WTC11 (cell line): ENCODE results near the gene TDP1. TPM values are rescaled to one million over a fixed set of nuclear protein-coding genes. Genes with fewer than 3 reads are reported as not detected.

Source experiments
- ATAC-seq: fragments of 200-7000 bp; cut with Tn5 transposase; 2 replicates; pipeline ENCODE4 v1.10.0; 2021; ENCODE audit warnings: mild to moderate bottlenecking, moderate library complexity
- CTCF ChIA-PET: fragments of 300-600 bp; sonication (Branson Sonifier 250); formaldehyde crosslinking; loops from one replicate; lab custom pipeline; 2021; ENCODE audit warnings: antibody characterized with exemption; lab: Charles Lee
- POLR2A ChIA-PET: fragments of 350-600 bp; sonication (Branson Sonifier 250); formaldehyde crosslinking; loops from one replicate; lab custom pipeline; 2021; ENCODE audit warnings: antibody characterized with exemption; lab: Charles Lee
- DNase-seq: peaks from one replicate; pipeline ENCODE4 v3.0.0; 2021; ENCODE audit warnings: low spot score
- H3K27ac Mint-ChIP-seq: 2 replicates; pipeline ENCODE4 v1.8.0; 2021; ENCODE audit warnings: mixed read lengths
- H3K27me3 Mint-ChIP-seq: 2 replicates; pipeline ENCODE4 v1.8.0; 2021; ENCODE audit warnings: low read depth, mild to moderate bottlenecking, moderate library complexity, mixed read lengths
- H3K36me3 Mint-ChIP-seq: 2 replicates; pipeline ENCODE4 v1.8.0; 2021; ENCODE audit warnings: mixed read lengths
- H3K4me1 Mint-ChIP-seq: 2 replicates; pipeline ENCODE4 v1.8.0; 2022; ENCODE audit warnings: mixed read lengths
- H3K4me3 Mint-ChIP-seq: 2 replicates; pipeline ENCODE4 v1.8.0; 2021; ENCODE audit warnings: mild to moderate bottlenecking, moderate library complexity, mixed read lengths
- H3K9me3 Mint-ChIP-seq: 2 replicates; pipeline ENCODE4 v1.8.0; 2021; ENCODE audit warnings: mixed read lengths
- CBFB ChIP-seq: sonication (generic); formaldehyde crosslinking; IDR thresholded peaks from 2 replicates; pipeline ENCODE4 v1.8.1; 2022; ENCODE audit warnings: mild to moderate bottlenecking, low read depth, missing genetic modification reagents
- CREB1 ChIP-seq: sonication (generic); formaldehyde crosslinking; IDR thresholded peaks from 2 replicates; pipeline ENCODE4 v1.8.0; 2023; ENCODE audit warnings: mild to moderate bottlenecking, missing genetic modification reagents
- ETV6 ChIP-seq: sonication (generic); formaldehyde crosslinking; IDR thresholded peaks from 2 replicates; pipeline ENCODE4 v1.8.1; 2022; ENCODE audit warnings: mild to moderate bottlenecking, missing genetic modification reagents
- FOXK1 ChIP-seq: sonication (generic); formaldehyde crosslinking; IDR thresholded peaks from 2 replicates; pipeline ENCODE4 v1.8.0; 2022; ENCODE audit warnings: mild to moderate bottlenecking, moderate library complexity, missing genetic modification reagents
- FOXP1 ChIP-seq: sonication (generic); formaldehyde crosslinking; IDR thresholded peaks from 2 replicates; pipeline ENCODE4 v1.8.0; 2022; ENCODE audit warnings: missing genetic modification reagents, mild to moderate bottlenecking, moderate library complexity, borderline replicate concordance
- MYBL2 ChIP-seq: sonication (generic); formaldehyde crosslinking; IDR thresholded peaks from 2 replicates; pipeline ENCODE4 v1.8.1; 2023; ENCODE audit warnings: mild to moderate bottlenecking, moderate library complexity, missing genetic modification reagents
- NFE2L1 ChIP-seq: sonication (generic); formaldehyde crosslinking; IDR thresholded peaks from 2 replicates; pipeline ENCODE4 v1.8.1; 2023; ENCODE audit warnings: missing genetic modification reagents
- NFYB ChIP-seq: sonication (generic); formaldehyde crosslinking; conservative IDR thresholded peaks from 2 replicates; pipeline ENCODE4 v1.8.0; 2022; ENCODE audit warnings: low read depth, missing genetic modification reagents
- SOX15 ChIP-seq: fragments of 250-450 bp; sonication (Bioruptor Pico); IDR thresholded peaks from 2 replicates; pipeline ENCODE4 v1.9.0; 2021; ENCODE audit warnings: mild to moderate bottlenecking
- SP1 ChIP-seq: sonication (generic); formaldehyde crosslinking; conservative IDR thresholded peaks from 2 replicates; pipeline ENCODE4 v1.8.1; 2022; ENCODE audit warnings: missing genetic modification reagents
- ZNF121 ChIP-seq: sonication (generic); formaldehyde crosslinking; IDR thresholded peaks from 2 replicates; pipeline ENCODE4 v1.8.0; 2023; ENCODE audit warnings: missing genetic modification reagents
- ZNF138 ChIP-seq: sonication (generic); formaldehyde crosslinking; conservative IDR thresholded peaks from 2 replicates; pipeline ENCODE4 v1.8.1; 2022; ENCODE audit warnings: mild to moderate bottlenecking, moderate library complexity, missing genetic modification reagents
- ZNF232 ChIP-seq: sonication (generic); formaldehyde crosslinking; IDR thresholded peaks from 2 replicates; pipeline ENCODE4 v1.8.0; 2022; ENCODE audit warnings: mild to moderate bottlenecking, missing genetic modification reagents
- ZNF416 ChIP-seq: fragments of 250-450 bp; sonication (Bioruptor Pico); IDR thresholded peaks from 2 replicates; pipeline ENCODE4 v1.9.0; 2021; ENCODE audit warnings: mild to moderate bottlenecking, inconsistent platforms
- ZNF671 ChIP-seq: fragments of 250-450 bp; sonication (Bioruptor Pico); IDR thresholded peaks from 2 replicates; pipeline ENCODE4 v1.8.0; 2021; ENCODE audit warnings: mild to moderate bottlenecking
- total RNA-seq: library from RNA; stranded (reverse); gene quantifications from 3 replicates; pipeline ENCODE4 v1.2.3, GENCODE V29; 2021
- TF ChIP-seq, protein P1 (sequence below): sonication (generic); formaldehyde crosslinking; IDR thresholded peaks from 2 replicates; pipeline ENCODE4 v1.8.1; 2022; ENCODE audit warnings: low read depth, mild to moderate bottlenecking, moderate library complexity, missing genetic modification reagents, borderline replicate concordance
- TF ChIP-seq, protein P2 (sequence below): sonication (generic); formaldehyde crosslinking; IDR thresholded peaks from 2 replicates; pipeline ENCODE4 v1.8.1; 2023; ENCODE audit warnings: mild to moderate bottlenecking, moderate library complexity, missing genetic modification reagents
- TF ChIP-seq, protein P3 (sequence below): fragments of 250-450 bp; sonication (Bioruptor Pico); IDR thresholded peaks from 2 replicates; pipeline ENCODE4 v1.8.0; 2021; ENCODE audit warnings: mild to moderate bottlenecking
- TF ChIP-seq, protein P4 (sequence below): sonication (generic); formaldehyde crosslinking; IDR thresholded peaks from 2 replicates; pipeline ENCODE4 v1.8.1; 2022; ENCODE audit warnings: mild to moderate bottlenecking, moderate library complexity, missing genetic modification reagents
- TF ChIP-seq, protein P5 (sequence below): sonication (generic); formaldehyde crosslinking; IDR thresholded peaks from 2 replicates; pipeline ENCODE4 v1.8.0; 2022; ENCODE audit warnings: mild to moderate bottlenecking, missing genetic modification reagents
- TF ChIP-seq, protein P6 (sequence below): sonication (generic); formaldehyde crosslinking; IDR thresholded peaks from 2 replicates; pipeline ENCODE4 v1.8.1; 2023; ENCODE audit warnings: mild to moderate bottlenecking, missing genetic modification reagents, moderate library complexity

Gene TDP1
- total RNA-seq, 1 experiment from 2014 or later: 59.8 TPM

DNA sequence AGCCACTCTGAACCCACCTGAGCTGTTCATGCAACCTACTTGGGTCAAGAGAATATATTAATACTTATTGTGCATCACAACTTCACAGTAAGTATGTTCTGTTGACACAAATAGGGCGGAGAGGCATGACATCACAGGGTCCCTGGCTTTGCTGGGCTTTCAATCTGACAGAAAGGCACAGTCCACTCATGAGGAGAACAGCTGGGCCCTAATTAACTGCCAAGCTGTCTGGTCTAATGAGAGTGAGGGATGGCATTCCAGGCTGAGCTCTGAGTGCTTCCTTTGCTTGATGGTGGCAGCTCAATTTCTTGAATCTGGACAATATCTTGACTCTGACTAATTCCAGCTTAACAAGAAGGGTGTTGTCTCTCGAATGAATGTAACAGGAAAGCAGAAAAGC, 3.2 kb upstream of the TDP1 start (continued):
- TF ChIP-seq, protein P1, sequence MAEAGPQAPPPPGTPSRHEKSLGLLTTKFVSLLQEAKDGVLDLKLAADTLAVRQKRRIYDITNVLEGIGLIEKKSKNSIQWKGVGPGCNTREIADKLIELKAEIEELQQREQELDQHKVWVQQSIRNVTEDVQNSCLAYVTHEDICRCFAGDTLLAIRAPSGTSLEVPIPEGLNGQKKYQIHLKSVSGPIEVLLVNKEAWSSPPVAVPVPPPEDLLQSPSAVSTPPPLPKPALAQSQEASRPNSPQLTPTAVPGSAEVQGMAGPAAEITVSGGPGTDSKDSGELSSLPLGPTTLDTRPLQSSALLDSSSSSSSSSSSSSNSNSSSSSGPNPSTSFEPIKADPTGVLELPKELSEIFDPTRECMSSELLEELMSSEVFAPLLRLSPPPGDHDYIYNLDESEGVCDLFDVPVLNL (CRISPR knock-in tag): no peak
- no peak for TF ChIP-seq FOXK1 (CRISPR knock-in tag)

DNA sequence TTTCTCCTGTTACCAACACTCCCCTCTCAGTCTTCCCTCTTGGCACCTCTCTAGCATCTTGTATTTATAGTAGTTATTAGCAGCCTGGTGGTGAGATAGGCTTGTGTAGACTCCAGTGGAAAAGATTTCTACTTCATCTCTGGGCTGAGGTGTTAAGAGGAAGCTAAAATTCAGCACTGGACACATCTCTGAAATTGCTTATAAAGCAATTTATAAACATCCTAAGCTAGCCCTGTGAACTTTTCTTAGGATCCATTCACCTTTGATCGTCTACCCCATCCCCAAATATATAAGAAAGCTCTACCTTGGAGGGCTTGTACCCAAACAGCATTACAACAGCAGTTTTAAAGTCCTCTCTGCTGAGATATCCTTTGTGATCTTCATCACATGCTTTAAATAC, 2.1 kb upstream of the TDP1 start:
- H3K4me3 Mint-ChIP-seq: peak overlapping the region; percentile 97
- no peak for TF ChIP-seq CREB1 (CRISPR knock-in tag)
- no peak for TF ChIP-seq CBFB (CRISPR knock-in tag)
- no peak for ATAC-seq
- no peak for DNase-seq
- peaks cover 22% of the 10 kb centered on the region for H3K36me3 Mint-ChIP-seq
- ChIA-PET POLR2A (no interaction called here), CTCF (interaction anchor here (1.4 to 3.6 kb wide), 2 partner anchors 14 to 156 kb away, joined by 4 to 66 read pairs; no protein-coding TSS in a partner anchor)
- 0 out of 2 replicates have a peak overlapping the region, but pooled peaks have one; percentile 19 for H3K27ac Mint-ChIP-seq
- H3K27me3 Mint-ChIP-seq: no peaks in the 10 kb centered on the region
- peaks cover 28% of the 10 kb centered on the region for H3K4me1 Mint-ChIP-seq
- peaks cover 3% of the 10 kb centered on the region for H3K9me3 Mint-ChIP-seq

DNA sequence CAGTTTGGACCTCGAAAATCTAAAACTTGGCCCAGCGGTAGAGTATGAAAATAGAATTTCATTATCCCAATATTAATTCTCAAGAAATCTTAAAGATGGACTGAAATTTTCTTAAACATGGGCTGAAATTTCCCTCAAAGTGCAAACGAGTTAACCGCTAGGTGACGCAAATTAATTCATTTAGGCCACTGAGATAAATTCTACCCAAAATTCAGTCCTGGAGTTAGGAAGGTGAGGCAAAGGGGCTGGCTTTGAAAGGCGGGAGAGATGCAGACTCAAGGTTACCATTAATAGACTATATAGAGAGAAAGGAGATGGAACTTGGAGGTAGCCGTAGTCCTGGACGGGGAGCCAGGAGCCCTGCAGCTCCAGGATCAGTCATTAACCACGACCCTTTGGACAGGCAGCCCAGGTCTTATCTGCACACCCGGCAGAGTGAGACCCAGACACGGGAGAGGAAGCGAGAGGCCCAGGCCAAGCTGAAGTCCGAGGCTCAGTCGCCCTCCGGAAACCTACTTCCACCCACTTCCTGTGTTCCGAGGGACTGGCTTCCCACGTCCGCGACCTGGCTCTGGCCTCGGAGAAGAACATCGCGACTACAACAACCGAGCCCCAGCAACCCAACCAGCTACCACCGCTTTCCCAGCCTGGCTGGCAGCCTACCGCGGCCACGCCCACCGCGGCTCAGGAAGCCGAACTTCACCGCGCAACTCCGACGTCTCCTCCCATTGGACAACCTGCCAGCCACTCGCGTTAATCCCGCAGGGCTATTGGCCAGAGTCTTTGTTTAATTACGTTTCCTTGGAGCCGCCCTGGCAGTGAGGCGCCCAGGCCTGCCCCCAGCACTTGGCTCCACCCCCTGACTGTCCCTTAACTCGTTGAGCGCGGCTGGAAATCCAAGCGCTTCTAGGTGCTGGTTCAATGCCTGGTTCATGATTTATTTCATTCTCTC, 1.4 kb upstream of the TDP1 start, which contains the start of gene EFCAB11:
EFCAB11 (minus strand) TSS at position 661 of the 952 bp plus-strand sequence; CDS start at position 591, 70 bp downstream.
- H3K27ac Mint-ChIP-seq: peak within 1 kb of the TSS; percentile 98
- peak within 1 kb of the TSS; percentile 97 for H3K4me3 Mint-ChIP-seq
- H3K4me1 Mint-ChIP-seq: peaks cover 33% of the 10 kb centered on the region
- POLR2A ChIA-PET: interaction anchor here (0.6 to 1.4 kb wide), 3 partner anchors 11 to 335 kb away, joined by 3 read pairs; no protein-coding TSS in a partner anchor
- ATAC-seq (peak; percentile 92), DNase-seq (peak; percentile 97)
- peaks cover 17% of the 10 kb centered on the region for H3K36me3 Mint-ChIP-seq
- H3K27me3 Mint-ChIP-seq: no peaks in the 10 kb centered on the region
- H3K9me3 Mint-ChIP-seq: no peaks in the 10 kb centered on the region
- CTCF ChIA-PET: interaction anchor here (0.7 to 3.8 kb wide), 6 partner anchors 15 to 1166 kb away, joined by 3 to 66 read pairs (median 4); no protein-coding TSS in a partner anchor
- TF ChIP-seq NFE2L1 (CRISPR knock-in tag) (0 out of 2 replicates have a peak, but pooled peaks have one; percentile 20), ZNF671 (CRISPR knock-in tag) (no peak), MYBL2 (CRISPR knock-in tag) (0 out of 2 replicates have a peak, but pooled peaks have one; percentile 55), ZNF121 (CRISPR knock-in tag) (no peak), SOX15 (no peak), FOXK1 (CRISPR knock-in tag) (peak; percentile 74), ZNF416 (CRISPR knock-in tag) (no peak), NFYB (peak; percentile 83), SP1 (CRISPR knock-in tag) (peak; percentile 96), ZNF232 (CRISPR knock-in tag) (no peak), FOXP1 (CRISPR knock-in tag) (peak; percentile 58; the same call in 1 of the 2 replicates), ETV6 (CRISPR knock-in tag) (peak; percentile 44; the same call in 1 of the 2 replicates), ZNF138 (CRISPR knock-in tag) (no peak)
- TF ChIP-seq, protein P2, sequence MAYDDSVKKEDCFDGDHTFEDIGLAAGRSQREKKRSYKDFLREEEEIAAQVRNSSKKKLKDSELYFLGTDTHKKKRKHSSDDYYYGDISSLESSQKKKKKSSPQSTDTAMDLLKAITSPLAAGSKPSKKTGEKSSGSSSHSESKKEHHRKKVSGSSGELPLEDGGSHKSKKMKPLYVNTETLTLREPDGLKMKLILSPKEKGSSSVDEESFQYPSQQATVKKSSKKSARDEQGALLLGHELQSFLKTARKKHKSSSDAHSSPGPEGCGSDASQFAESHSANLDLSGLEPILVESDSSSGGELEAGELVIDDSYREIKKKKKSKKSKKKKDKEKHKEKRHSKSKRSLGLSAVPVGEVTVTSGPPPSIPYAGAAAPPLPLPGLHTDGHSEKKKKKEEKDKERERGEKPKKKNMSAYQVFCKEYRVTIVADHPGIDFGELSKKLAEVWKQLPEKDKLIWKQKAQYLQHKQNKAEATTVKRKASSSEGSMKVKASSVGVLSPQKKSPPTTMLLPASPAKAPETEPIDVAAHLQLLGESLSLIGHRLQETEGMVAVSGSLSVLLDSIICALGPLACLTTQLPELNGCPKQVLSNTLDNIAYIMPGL (CRISPR knock-in tag): peak; percentile 35; the same call in 1 of the 2 replicates
- TF ChIP-seq, protein P3, sequence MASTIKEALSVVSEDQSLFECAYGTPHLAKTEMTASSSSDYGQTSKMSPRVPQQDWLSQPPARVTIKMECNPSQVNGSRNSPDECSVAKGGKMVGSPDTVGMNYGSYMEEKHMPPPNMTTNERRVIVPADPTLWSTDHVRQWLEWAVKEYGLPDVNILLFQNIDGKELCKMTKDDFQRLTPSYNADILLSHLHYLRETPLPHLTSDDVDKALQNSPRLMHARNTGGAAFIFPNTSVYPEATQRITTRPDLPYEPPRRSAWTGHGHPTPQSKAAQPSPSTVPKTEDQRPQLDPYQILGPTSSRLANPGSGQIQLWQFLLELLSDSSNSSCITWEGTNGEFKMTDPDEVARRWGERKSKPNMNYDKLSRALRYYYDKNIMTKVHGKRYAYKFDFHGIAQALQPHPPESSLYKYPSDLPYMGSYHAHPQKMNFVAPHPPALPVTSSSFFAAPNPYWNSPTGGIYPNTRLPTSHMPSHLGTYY (CRISPR knock-in tag): no peak
- TF ChIP-seq, protein P4, sequence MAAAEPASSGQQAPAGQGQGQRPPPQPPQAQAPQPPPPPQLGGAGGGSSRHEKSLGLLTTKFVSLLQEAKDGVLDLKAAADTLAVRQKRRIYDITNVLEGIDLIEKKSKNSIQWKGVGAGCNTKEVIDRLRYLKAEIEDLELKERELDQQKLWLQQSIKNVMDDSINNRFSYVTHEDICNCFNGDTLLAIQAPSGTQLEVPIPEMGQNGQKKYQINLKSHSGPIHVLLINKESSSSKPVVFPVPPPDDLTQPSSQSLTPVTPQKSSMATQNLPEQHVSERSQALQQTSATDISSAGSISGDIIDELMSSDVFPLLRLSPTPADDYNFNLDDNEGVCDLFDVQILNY (CRISPR knock-in tag): no peak
- TF ChIP-seq, protein P5, sequence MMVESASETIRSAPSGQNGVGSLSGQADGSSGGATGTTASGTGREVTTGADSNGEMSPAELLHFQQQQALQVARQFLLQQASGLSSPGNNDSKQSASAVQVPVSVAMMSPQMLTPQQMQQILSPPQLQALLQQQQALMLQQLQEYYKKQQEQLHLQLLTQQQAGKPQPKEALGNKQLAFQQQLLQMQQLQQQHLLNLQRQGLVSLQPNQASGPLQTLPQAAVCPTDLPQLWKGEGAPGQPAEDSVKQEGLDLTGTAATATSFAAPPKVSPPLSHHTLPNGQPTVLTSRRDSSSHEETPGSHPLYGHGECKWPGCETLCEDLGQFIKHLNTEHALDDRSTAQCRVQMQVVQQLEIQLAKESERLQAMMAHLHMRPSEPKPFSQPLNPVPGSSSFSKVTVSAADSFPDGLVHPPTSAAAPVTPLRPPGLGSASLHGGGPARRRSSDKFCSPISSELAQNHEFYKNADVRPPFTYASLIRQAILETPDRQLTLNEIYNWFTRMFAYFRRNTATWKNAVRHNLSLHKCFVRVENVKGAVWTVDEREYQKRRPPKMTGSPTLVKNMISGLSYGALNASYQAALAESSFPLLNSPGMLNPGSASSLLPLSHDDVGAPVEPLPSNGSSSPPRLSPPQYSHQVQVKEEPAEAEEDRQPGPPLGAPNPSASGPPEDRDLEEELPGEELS (CRISPR knock-in tag): 0 out of 2 replicates have a peak, but pooled peaks have one; percentile 47
- TF ChIP-seq, protein P6, sequence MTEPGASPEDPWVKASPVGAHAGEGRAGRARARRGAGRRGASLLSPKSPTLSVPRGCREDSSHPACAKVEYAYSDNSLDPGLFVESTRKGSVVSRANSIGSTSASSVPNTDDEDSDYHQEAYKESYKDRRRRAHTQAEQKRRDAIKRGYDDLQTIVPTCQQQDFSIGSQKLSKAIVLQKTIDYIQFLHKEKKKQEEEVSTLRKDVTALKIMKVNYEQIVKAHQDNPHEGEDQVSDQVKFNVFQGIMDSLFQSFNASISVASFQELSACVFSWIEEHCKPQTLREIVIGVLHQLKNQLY (CRISPR knock-in tag): no peak
